Left ventricle myocardium inferior (tissue), 1 donor: ENCODE measurements around the gene SH3TC1. TPM values are rescaled to one million over a fixed set of nuclear protein-coding genes. Genes with fewer than 3 reads are reported as not detected.

ENCODE experiments used
- DNase-seq: peaks from one replicate; pipeline ENCODE4 v3.0.0-alpha.2; 2020
- H3K27ac ChIP-seq: fragments of 200-600 bp; replicated peaks from 2 replicates; pipeline ENCODE4 v1.8.0; 2021
- H3K27me3 ChIP-seq: fragments of 200-600 bp; 2 replicates; pipeline ENCODE4 v1.8.0; 2021; ENCODE audit warnings: low read depth
- H3K36me3 ChIP-seq: fragments of 200-600 bp; 2 replicates; pipeline ENCODE4 v1.8.0; 2021
- H3K4me1 ChIP-seq: fragments of 200-600 bp; 2 replicates; pipeline ENCODE4 v1.8.0; 2021
- H3K4me3 ChIP-seq: fragments of 200-600 bp; 2 replicates; pipeline ENCODE4 v1.8.0; 2021; ENCODE audit warnings: mild to moderate bottlenecking, moderate library complexity
- H3K9me3 ChIP-seq: fragments of 200-600 bp; replicated peaks from 2 replicates; pipeline ENCODE4 v1.8.0; 2021
- intact Hi-C: fragments of 100-400 bp; cut with micrococcal nuclease; formaldehyde crosslinking; loops from one replicate; pipeline ENCODE4 v1.11.0; 2022
- total RNA-seq: library from RNA; stranded (reverse); fragmentation: NEBNext Ultra II Directional; extraction: Animal tissue kit (Norgen Biotek cat#: 25700); gene quantifications from one replicate; pipeline ENCODE4 v1.2.1, GENCODE V29; 2021
- TF ChIP-seq, protein P1 (sequence below): fragments of 200-600 bp; IDR thresholded peaks from 2 replicates; pipeline ENCODE4 v1.8.0; 2021; ENCODE audit warnings: antibody characterized with exemption, mild to moderate bottlenecking, borderline replicate concordance
- donor health status: DM: no; HTN: yes; CAD: no; lungs with severe emphysema.

Gene SH3TC1
- total RNA-seq, 1 donor from 2014 or later: 13.6 TPM

DNA sequence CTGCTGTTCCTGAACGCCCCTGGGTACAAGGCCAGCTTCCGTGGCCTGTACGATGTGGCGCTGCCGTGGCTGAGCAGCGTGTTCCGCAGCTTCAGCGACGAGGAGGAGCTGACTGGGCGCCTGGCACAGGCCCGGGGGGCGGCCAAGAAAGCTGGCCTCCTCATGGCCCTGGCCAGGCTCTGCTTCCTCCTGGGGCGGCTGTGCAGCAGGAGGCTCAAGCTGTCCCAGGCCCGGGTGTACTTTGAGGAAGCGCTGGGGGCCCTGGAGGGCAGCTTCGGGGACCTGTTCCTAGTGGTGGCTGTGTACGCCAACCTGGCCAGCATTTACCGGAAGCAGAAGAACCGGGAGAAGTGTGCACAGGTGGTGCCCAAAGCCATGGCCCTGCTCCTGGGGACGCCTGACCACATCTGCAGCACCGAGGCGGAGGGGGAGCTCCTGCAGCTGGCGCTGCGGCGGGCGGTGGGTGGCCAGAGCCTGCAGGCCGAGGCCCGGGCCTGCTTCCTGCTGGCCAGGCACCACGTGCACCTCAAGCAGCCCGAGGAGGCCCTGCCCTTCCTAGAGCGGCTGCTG lies 28.2 kb downstream of the SH3TC1 start:
- DNase-seq: no peak
- Histone ChIP-seq H3K27ac (no peak overlapping the region), H3K36me3 (peaks cover 12% of the 10 kb centered on the region), H3K4me1 (peaks cover 18% of the 10 kb centered on the region), H3K4me3 (no peak overlapping the region), H3K9me3 (no peaks in the 10 kb centered on the region), H3K27me3 (no peaks in the 10 kb centered on the region)
- TF ChIP-seq, protein P1, sequence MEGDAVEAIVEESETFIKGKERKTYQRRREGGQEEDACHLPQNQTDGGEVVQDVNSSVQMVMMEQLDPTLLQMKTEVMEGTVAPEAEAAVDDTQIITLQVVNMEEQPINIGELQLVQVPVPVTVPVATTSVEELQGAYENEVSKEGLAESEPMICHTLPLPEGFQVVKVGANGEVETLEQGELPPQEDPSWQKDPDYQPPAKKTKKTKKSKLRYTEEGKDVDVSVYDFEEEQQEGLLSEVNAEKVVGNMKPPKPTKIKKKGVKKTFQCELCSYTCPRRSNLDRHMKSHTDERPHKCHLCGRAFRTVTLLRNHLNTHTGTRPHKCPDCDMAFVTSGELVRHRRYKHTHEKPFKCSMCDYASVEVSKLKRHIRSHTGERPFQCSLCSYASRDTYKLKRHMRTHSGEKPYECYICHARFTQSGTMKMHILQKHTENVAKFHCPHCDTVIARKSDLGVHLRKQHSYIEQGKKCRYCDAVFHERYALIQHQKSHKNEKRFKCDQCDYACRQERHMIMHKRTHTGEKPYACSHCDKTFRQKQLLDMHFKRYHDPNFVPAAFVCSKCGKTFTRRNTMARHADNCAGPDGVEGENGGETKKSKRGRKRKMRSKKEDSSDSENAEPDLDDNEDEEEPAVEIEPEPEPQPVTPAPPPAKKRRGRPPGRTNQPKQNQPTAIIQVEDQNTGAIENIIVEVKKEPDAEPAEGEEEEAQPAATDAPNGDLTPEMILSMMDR: no peak
- intact Hi-C loops: no loop called here

DNA sequence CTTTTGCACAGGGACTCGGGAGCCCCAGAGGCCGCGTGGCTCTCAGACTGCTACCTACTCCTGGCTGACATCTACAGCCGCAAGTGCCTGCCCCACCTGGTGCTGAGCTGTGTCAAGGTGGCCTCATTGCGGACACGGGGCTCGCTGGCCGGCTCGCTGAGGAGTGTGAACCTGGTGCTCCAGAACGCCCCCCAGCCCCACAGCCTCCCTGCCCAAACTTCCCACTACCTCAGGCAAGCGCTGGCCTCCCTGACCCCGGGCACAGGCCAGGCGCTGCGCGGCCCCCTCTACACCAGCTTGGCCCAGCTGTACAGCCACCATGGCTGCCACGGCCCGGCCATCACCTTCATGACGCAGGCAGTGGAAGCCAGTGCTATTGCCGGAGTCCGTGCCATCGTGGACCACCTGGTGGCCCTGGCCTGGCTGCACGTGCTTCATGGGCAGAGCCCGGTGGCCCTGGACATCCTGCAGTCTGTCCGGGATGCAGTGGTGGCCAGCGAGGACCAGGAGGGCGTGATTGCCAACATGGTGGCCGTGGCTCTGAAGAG lies 28.8 kb downstream of the SH3TC1 start:
- peak overlapping the region; percentile 45 for H3K27ac ChIP-seq
- H3K36me3 ChIP-seq: peaks cover 11% of the 10 kb centered on the region

DNA sequence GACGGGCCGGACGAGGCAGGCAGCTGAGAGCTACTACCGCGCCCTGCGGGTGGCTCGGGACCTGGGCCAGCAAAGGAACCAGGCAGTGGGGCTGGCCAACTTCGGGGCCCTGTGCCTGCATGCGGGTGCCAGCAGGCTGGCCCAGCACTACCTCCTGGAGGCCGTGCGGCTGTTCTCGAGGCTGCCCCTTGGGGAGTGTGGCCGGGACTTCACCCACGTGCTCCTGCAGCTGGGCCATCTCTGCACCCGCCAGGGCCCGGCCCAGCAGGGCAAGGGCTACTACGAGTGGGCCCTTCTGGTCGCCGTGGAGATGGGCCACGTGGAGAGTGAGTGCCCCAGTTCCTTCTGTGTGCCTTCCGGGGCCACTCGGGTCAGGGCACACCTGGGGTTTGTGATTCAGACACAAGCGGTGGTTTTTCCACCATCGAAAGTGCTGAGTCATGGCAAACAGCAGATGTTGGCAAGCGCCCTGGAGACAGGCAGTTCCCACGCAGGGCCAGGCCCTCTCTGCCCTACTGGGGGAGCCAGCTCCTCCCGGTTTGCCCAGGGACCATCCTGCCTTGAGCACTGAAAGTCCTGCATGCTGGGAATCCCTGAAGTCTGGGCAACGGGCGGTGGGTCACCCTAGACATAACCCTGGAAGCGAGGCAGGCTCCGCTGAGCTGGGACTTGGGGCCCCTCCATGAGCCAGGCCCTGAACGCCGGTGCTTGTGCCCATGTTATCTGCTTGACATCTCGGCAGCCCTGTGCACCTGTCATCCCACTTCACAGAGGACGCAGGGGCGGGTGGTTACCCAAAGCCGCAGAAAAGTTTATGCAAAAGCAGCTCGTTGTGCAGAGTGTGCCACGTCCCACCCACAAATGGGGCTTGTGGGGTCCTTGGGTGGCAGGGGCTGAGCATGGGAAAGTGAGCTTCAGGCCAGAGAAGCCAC lies 29.5 kb downstream of the SH3TC1 start:
- Histone ChIP-seq H3K36me3 (peaks cover 13% of the 10 kb centered on the region), H3K27ac (peak overlapping the region; percentile 45), H3K9me3 (no peaks in the 10 kb centered on the region), H3K27me3 (no peaks in the 10 kb centered on the region), H3K4me3 (no peak overlapping the region), H3K4me1 (peaks cover 18% of the 10 kb centered on the region)
- DNase-seq: peak; percentile 70
- TF ChIP-seq, protein P1: no peak
- intact Hi-C loops: no loop called here

More for the DNA sequence above, 28.8 kb downstream of the SH3TC1 start:
- no peaks in the 10 kb centered on the region for H3K27me3 ChIP-seq
- no peak for DNase-seq
- TF ChIP-seq, protein P1: no peak
- intact Hi-C loops: no loop called here
- H3K4me3 ChIP-seq: no peak overlapping the region
- H3K4me1 ChIP-seq: peaks cover 18% of the 10 kb centered on the region
- no peaks in the 10 kb centered on the region for H3K9me3 ChIP-seq

DNA sequence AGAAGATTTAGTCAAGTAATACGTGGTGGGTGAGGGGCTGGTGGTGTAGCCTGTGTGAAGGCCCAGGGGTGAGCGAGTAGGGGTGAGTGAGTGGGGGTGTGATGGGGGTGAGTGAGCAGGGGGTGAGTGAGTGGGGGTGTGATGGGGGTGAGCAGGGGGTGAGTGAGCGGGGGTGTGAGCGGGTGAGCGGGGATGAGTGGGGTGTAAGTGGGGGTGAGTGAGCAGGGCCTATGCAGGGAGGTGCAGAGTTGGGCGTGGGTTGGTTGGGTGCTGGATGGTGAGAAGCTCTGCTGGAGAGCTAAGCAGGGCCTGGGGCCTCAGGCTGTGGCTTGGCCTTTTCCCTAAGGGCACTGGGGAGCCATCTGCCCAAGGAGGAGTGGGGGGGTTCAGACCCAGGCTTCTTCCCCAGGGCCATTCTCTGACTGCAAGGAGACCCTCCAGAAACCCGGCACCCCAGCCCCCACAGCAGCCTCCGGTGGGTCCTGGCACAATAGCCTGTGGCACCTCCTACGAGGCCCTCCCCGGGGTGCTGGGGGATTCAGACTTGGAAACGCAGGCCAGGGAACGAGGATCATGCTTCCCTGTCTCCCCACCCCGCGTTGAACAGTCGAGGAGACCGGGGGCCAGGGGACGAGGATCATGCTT lies 30.4 kb downstream of the SH3TC1 start:
- intact Hi-C loops: no loop called here
- H3K27ac ChIP-seq: no peak overlapping the region
- H3K27me3 ChIP-seq: no peaks in the 10 kb centered on the region
- peaks cover 21% of the 10 kb centered on the region for H3K36me3 ChIP-seq
- no peaks in the 10 kb centered on the region for H3K9me3 ChIP-seq
- DNase-seq: no peak
- no peak overlapping the region for H3K4me3 ChIP-seq
- peaks cover 18% of the 10 kb centered on the region for H3K4me1 ChIP-seq
- TF ChIP-seq, protein P1: no peak

DNA sequence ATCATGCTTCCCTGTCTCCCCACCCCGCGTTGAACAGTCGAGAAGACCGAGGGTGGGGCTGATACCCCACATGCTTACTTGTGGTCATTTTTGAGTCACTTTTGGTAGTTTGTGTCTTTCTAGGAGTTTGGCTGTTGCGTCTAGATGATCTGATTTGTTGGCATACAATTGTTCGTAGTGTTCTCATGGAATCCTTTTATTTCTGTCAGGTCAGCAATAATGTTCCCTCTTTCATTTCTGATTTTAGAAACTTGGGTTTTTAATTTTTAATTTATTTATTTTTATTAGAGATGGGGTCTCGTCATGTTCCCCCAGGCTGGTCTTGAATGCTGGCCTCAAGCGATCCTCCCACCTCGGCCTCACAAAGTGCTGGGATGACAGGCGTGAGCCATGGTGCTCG lies 30.9 kb downstream of the SH3TC1 start:
- no peak overlapping the region for H3K27ac ChIP-seq
- intact Hi-C loops: no loop called here
- no peak overlapping the region for H3K4me3 ChIP-seq
- no peak for DNase-seq
- H3K9me3 ChIP-seq: no peaks in the 10 kb centered on the region
- H3K36me3 ChIP-seq: peaks cover 24% of the 10 kb centered on the region
- no peaks in the 10 kb centered on the region for H3K27me3 ChIP-seq
- TF ChIP-seq, protein P1: no peak
- peaks cover 18% of the 10 kb centered on the region for H3K4me1 ChIP-seq
